ENCODE data around the gene EPS8.

EPS8 gene

DNA sequence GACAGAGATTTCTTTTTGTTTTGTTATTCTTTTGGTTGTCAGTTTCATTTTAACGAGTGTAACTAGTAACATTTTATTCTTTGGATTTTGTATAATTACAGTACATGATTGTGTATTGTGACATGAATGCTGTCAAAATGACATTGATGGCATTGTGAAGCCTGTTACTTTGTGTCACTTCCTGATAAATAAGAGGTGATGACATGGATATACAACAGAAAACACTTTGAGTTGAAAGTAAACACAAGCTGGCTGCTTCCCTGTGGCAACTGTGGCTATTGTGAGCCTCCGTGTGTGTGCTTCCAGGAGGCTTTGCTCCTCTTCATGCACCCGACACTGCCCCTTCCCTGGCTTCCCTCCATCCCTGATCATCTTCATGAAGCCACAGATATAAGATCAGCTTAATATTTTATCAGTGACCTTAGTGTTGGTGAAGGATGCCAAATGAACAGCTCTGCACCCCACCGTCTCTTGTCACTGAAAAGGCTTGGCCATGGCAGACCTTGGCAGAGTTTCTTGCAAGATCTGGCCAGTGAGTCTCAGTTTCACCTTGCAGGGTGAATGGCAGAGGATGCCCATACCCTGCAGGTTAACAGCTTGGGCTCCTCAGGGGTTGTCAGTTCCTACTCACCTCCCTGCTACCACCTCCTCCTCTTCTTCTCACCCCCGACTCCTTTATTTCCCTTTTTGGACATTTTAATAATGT lies 191.9 kb downstream of the EPS8 start:
- DNase-seq, result no peak

DNA sequence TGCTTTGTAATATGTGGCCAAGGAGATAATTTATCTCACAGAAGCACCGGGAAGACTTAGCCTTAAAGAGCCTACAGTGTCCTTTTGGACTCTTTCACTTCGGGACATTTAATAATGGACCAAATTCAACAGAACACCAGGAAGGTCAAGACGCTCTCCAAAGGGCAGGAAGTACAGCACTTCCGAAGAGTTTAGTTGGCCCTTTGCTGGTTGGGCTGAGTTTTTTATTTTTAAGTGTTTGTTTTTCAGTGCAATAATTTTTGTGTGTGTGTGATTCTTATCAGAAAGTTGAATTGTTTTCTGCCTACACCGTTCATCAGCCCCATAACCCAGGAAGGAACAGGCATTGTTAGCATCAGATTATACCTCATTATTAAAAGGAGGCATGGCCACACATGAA lies 193.0 kb downstream of the EPS8 start:
- no peak for DNase-seq

DNA sequence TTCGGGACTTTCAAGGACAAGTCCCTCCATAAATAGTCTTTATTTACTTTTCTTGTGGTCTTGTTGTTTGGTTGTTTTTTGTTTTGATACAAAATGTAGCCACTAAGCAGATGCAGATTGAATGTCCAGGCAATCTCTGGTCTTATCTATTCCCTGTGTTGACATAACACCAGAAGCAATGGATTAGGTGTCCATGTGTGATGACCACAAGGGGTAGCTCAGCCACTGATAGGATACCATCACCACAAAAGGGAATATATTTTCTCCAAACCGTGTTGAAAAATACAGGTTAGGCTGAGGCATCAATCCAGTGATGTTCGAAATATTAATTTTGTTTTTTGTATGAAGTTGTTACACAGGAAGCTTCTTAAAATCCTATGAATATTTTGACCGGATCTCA lies 196.3 kb downstream of the EPS8 start:
- DNase-seq, result no peak

DNA sequence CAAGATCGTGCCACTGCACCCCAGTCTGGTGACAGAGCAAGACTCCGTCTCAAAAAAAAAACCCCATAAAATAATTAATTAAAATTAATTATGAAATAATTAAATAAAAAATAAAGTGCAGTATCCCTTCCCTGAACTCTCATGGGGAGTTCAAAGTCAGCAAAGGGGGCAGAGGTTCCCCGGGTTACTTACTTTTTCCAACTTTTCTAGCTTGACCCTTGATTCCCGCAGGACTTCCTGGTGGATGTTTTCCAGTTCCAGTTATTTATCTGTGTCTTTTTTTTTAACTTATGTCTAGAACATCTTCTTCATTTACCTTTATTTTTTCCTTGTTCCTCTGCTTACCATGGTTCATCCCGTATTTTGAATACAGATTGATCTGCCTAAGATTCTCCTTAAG lies 197.4 kb downstream of the EPS8 start:
- no peak for DNase-seq

DNA sequence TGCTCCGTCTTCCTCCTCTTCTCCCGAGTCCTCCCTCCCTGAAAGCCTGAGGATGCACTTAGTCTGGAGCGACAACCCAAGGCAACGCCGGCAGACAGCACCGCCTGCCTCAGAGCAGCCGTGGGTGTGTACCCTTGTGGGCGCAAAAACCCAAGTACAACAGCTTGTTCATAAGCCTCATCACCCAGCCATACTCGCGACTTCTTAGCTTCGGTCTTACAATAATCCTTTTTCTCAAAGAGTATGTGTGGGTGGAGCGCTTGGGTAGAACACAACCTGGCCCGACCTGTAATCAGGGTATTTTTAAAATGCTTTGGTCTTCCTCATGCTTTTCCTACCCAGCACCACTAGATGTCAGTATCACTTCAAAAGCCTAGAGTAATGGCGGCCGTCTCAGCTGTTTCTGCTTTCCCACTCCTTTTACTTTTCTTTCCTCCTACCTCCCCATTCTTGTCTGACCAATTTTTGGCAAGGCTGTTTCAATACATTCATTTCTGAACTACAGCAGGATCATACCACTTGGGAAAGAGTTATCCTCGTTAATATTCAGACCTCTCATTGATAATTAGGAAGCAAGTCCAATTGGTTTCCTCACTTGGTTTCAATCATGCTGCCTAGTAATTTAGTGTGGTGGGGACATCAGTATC lies 198.9 kb downstream of the EPS8 start:
- peak; percentile 52 for DNase-seq

DNA sequence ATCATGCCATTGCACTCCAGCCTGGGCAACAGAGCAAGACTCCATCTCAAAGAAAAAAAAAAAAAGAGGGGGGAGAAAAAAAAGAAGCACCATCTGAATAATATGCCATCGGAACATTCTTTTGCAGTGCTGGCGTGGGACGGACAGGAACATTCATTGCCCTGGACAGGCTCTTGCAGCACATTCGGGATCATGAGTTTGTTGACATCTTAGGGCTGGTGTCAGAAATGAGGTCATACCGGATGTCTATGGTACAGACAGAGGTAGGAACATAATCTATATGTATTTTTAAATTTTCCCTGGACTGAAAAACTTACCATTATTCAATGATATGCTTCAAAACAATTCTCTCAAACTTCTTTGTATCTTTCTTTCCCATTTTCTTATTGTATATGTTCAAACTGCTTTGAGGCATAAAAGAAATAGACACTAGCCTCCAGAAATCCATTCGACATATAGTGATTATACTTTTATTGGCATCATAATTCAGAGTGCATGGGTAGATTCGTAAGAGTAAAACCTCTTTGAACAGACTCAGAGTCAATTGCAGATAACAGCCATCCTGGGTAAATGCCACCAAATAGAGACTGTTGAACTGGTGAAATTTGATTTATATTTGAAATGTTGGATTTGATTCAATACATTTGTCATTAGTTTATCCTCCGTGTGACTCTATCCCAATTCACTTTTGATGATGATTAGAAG lies 199.7 kb downstream of the EPS8 start:
- DNase-seq, result no peak

DNA sequence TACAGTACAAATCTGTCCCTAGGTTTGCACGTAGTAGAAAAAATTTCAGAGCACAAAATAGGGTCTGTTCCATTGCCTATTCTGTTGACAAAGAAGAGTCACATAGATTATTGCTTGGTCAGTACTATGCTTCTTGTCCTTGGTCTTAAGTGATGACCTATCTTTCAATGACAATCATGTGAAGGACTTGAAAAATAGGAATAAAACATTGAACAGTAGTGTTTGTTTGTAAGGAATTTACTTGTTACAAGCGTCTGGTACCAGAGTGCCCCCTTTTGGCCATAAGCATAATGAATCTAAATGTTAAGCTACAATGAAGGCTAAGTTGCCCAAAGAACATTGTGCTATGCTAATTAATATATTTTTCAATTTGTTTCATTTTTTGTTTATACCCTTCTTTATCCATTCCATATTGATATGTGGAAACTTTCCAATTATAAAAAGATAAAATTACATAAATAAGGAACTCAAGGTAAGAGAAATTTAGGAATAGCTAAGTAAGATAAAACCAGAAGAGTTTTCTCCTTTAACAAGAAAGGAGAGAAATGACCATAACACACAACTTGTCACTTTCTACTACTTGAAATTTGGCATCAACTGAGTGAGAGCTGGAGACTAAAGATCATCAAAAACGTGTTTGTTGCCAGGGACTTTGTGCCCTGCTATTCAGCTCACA lies 204.7 kb downstream of the EPS8 start:
- peak; percentile 62 for DNase-seq

DNA sequence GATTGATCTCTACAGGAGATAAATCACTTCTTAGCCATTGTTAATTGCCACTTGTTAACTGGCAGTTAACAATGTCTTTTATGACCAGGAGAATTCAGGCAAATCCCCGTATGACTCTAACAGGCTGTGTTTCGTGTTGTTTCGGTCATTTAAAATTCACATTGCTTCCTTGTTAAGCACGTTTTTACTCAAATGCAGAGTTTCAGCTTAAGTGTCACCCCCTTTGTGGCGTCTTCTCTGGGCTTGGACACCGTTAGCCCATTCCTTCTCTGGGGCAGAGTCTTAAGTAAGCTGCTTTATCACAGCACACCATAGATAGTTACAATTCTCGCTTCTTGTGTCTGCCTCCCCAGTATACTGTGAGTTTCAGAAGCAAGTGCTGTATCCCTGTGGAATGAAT lies 205.4 kb downstream of the EPS8 start:
- DNase-seq, result no peak

DNA sequence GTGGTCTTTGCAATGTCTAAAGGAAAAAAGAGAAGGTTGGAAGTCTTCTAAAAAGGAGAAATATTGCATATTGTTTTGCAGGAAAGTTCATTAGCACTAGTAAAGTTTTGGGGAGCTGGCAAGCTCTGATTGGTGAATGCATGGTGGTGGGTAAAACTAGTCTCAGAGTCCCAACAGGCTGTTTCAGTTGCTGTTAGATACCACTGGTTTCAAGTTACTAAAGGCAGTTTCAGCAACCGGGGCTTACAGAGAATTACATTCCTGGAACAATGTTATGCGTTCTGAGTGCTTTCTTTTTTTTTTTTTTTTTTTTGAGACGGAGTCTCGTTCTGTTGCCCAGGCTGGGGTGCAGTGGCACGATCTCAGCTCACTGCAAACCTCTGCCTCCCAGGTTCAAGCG lies 208.2 kb downstream of the EPS8 start:
- DNase-seq, result no peak

DNA sequence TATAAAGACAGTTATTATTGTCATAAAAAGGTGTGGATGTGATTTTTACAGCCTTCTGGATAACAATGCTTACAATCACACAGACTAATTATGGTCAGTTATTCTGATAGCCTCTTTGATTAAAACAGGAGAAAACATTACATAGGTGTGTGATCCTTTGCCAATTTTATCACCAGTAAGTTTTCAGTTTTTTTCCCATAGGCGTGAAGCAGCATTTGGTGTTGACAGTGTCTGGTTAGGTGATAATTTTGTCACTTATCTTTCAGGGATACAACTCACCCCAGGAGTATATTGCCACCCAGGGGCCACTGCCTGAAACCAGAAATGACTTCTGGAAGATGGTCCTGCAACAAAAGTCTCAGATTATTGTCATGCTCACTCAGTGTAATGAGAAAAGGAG lies 208.8 kb downstream of the EPS8 start:
- peak; percentile 62 for DNase-seq

DNA sequence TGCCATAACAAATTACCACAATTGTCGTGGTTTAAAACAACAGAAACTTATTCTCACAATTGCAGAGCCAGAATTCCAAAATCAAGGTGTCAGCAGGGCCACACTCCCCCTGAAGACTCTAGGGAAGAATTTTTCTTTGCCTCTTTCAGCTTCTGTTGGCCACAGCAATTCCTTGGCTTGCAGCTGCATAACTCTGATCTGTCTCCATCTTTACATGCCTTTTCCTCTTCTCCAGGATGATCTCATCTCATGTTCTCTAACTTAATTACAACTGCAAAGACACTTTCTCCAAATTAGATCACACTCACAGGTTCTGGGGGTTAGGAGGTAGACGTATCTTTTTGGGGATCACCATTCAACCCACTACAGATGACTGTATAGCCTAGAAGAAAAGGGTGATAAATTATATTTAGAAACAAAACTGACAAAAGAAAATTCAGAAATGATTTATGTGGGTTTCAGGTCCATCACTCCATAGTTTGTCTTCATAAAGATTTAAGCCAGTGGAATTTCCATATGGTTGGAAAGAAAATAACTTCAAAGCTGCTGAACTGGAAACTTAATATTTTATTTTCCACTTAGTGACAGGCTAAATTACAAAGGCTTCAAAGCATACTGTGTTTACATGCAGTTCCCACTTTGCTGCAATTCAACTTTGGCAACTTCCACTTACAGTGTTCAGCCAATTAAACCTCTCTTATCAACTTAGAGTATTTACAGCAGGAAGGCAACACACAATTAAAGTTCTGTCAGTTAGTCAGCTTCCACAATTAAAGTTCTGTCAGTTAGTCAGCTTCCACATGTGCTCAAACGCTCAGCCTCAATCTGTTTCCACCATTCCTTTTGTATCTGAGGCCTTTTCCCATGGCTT lies 213.3 kb downstream of the EPS8 start:
- DNase-seq, result no peak

DNA sequence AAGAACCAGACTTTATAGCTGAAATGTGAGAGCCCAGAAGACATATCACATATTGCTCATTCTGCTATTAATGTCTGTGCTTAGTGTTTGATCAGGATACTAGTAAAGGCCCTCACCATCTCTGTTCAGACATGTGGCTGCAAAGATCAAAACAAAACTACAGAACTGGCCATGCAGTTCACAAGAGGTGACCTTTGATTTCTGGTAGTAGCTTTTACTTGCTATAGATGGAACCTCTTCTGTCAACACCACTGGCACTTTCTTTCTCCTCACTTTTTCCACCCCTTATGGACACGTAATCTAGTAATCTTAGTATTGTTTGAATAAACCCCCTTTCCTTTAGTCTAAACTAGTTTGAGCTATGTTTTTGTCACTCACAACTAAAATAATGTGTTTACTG lies 214.8 kb downstream of the EPS8 start:
- DNase-seq, result no peak
